ENCODE results near the gene CHRNE. TPM values are rescaled to one million over a fixed set of nuclear protein-coding genes. Genes with fewer than 3 reads are reported as not detected.

CHRNE gene
- total RNA-seq, 4 donors from 2014 or later = 0.57 TPM; not detected in 3

- Histone ChIP-seq H3K27ac (peak overlapping the region in 3 of 4 donors; percentile 42 to 93 (median 83)), H3K9me3 (no peaks in the 10 kb centered on the region)
These were observed 46.0 kb downstream of the CHRNE start for GRCh38 chr17:4856937-4857314.

DNA sequence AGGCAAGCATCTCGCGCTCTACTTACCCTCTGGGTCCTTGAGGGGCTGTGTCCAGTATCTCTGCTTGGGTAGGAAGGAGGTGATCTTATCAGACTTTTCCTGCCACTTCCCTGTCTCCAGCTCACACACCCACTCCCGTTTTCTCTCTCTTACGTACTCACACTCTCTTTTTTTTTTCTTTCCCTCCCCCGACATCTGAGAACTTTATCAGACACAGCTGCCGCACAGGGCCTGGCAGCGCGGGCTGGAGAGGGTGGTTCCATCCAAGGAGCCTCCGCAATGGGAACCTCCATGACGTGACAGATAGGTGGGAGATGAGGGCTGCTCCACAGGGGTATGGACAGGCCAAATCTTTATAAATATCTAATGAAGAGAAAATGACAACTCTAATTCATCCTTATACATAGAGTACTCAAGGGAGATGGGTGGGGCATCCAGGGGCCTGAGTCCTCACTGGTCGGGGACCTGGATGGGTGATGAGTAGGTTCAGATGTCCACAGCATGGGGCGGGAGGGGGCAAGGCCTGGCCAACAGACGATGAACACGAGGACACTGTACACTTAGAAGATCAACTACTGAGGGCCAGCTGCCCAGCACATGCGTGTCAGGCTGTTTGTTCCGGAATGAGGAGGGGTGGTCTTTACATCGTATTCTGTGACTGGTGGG lies 46.5 kb downstream of the CHRNE start:
- peaks cover 36 to 95% (median 44%) of the 10 kb centered on the region in 3 donors for H3K4me1 ChIP-seq
- intact Hi-C loops (cut with DNase I) = no loop called here
- peak overlapping the region; percentile 14 to 93 (median 62) for H3K27ac ChIP-seq
- no peak overlapping the region for H3K4me3 ChIP-seq
- H3K36me3 ChIP-seq = peaks cover 0 to 20% (median 0%) of the 10 kb centered on the region in 3 donors
- no peak for TF ChIP-seq POLR2A (IDR thresholded peaks at IDR 0.05)
- TF ChIP-seq, protein P1, sequence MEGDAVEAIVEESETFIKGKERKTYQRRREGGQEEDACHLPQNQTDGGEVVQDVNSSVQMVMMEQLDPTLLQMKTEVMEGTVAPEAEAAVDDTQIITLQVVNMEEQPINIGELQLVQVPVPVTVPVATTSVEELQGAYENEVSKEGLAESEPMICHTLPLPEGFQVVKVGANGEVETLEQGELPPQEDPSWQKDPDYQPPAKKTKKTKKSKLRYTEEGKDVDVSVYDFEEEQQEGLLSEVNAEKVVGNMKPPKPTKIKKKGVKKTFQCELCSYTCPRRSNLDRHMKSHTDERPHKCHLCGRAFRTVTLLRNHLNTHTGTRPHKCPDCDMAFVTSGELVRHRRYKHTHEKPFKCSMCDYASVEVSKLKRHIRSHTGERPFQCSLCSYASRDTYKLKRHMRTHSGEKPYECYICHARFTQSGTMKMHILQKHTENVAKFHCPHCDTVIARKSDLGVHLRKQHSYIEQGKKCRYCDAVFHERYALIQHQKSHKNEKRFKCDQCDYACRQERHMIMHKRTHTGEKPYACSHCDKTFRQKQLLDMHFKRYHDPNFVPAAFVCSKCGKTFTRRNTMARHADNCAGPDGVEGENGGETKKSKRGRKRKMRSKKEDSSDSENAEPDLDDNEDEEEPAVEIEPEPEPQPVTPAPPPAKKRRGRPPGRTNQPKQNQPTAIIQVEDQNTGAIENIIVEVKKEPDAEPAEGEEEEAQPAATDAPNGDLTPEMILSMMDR (IDR thresholded peaks at IDR 0.05) = no peak
- no peaks in the 10 kb centered on the region for H3K27me3 ChIP-seq
- no peaks in the 10 kb centered on the region for H3K9me3 ChIP-seq
- WGBS, 2 donors = 86 to 87% methylated on average over 16 to 17 of the region's 17 CpGs
- DNase-seq = no peak

More at GRCh38 chr17:4856937-4857314, 46.0 kb downstream of the CHRNE start:
- H3K4me3 ChIP-seq = no peak overlapping the region
- peaks cover 39 to 95% (median 40%) of the 10 kb centered on the region in 3 donors for H3K4me1 ChIP-seq
- intact Hi-C loops (cut with DNase I) = no loop called here
- 100% methylated on average over 1 of the region's 7 CpGs; no CpG with 5 or more reads in 1 of the 2 donors for WGBS, 2 donors
- no peak for TF ChIP-seq POLR2A (IDR thresholded peaks at IDR 0.05)
- TF ChIP-seq, protein P1 (IDR thresholded peaks at IDR 0.05) = no peak
- peaks cover 0 to 22% (median 0%) of the 10 kb centered on the region in 3 donors for H3K36me3 ChIP-seq
- DNase-seq = no peak
- H3K27me3 ChIP-seq = no peaks in the 10 kb centered on the region

DNA sequence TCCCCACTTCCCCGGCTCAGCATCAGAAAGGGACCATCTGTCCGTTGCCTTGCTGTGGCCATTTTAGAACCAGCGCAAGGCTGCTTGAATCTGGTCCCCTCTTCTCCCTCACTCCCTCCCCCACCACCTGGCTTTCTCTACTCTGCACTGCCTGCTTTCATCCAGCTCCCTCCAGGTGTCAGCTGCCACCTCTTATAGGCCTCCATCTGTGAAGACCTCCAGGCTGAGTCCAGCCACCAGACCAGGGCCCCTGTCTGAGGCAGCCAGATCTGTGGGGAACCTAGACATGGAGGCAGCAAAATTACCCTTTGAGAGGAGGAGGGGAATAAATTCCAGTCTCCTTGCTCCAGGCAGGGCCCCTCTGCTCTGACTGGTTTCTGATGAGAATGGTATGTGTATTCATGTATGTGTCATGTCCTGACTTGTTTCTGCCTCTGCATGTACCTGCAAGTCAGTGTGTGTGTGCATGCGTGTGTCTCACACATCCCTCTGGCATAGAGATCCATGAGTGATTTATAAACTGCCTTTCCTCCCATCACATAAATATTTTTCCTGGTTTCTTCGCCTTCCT lies 48.7 kb downstream of the CHRNE start:
- peak in 1 of 4 donors; percentile 39 for TF ChIP-seq POLR2A (IDR thresholded peaks at IDR 0.05)
- TF ChIP-seq, protein P1 (IDR thresholded peaks at IDR 0.05) = no peak
- peaks cover 0 to 10% (median 0%) of the 10 kb centered on the region in 3 donors for H3K36me3 ChIP-seq
- no peaks in the 10 kb centered on the region for H3K27me3 ChIP-seq
- peaks cover 50 to 95% (median 55%) of the 10 kb centered on the region in 3 donors for H3K4me1 ChIP-seq
- peak overlapping the region; percentile 83 to 93 (median 87) for H3K27ac ChIP-seq
- no peaks in the 10 kb centered on the region for H3K9me3 ChIP-seq
- H3K4me3 ChIP-seq = peak overlapping the region in 3 of 4 donors; percentile 4 to 15 (median 8)
- intact Hi-C loops (cut with DNase I) = no loop called here
- DNase-seq = no peak
- 38 to 59% methylated on average over 5 of the region's 5 CpGs for WGBS, 2 donors

GRCh38 chr17:4853208-4853671 lies 49.7 kb downstream of the CHRNE start:
- H3K4me3 ChIP-seq = no peak overlapping the region
- intact Hi-C loops (cut with DNase I) = no loop called here
- no peaks in the 10 kb centered on the region for H3K9me3 ChIP-seq
- peak overlapping the region; percentile 83 to 93 (median 87) for H3K27ac ChIP-seq
- H3K4me1 ChIP-seq = peaks cover 50 to 95% (median 59%) of the 10 kb centered on the region in 3 donors
- no peaks in the 10 kb centered on the region for H3K27me3 ChIP-seq
- no peak for DNase-seq
- TF ChIP-seq POLR2A (IDR thresholded peaks at IDR 0.05) = no peak
- TF ChIP-seq, protein P1 (IDR thresholded peaks at IDR 0.05) = no peak
- 24 to 44% methylated on average over 2 of the region's 2 CpGs for WGBS, 2 donors
- H3K36me3 ChIP-seq = peaks cover 0 to 10% (median 0%) of the 10 kb centered on the region in 3 donors

- Histone ChIP-seq H3K4me1 (peaks cover 50 to 95% (median 56%) of the 10 kb centered on the region in 3 donors), H3K4me3 (no peak overlapping the region), H3K9me3 (no peaks in the 10 kb centered on the region), H3K27me3 (no peaks in the 10 kb centered on the region), H3K36me3 (peaks cover 0 to 10% (median 0%) of the 10 kb centered on the region in 3 donors), H3K27ac (peak overlapping the region; percentile 65 to 93 (median 87))
- intact Hi-C loops (cut with DNase I) = no loop called here
- TF ChIP-seq POLR2A (IDR thresholded peaks at IDR 0.05) = no peak
- TF ChIP-seq, protein P1 (IDR thresholded peaks at IDR 0.05) = no peak
- DNase-seq = no peak
These were observed 50.2 kb downstream of the CHRNE start for GRCh38 chr17:4852567-4853207.
